ENCODE results near the gene RAD51C. TPM values are rescaled to one million over a fixed set of nuclear protein-coding genes. Genes with fewer than 3 reads are reported as not detected.

Gene RAD51C
- total RNA-seq, 3 donors from 2014 or later (not counting 1 experiment from before 2014, with no cell fraction given) = 13.4 to 18.9 (median 17.1) TPM

DNA sequence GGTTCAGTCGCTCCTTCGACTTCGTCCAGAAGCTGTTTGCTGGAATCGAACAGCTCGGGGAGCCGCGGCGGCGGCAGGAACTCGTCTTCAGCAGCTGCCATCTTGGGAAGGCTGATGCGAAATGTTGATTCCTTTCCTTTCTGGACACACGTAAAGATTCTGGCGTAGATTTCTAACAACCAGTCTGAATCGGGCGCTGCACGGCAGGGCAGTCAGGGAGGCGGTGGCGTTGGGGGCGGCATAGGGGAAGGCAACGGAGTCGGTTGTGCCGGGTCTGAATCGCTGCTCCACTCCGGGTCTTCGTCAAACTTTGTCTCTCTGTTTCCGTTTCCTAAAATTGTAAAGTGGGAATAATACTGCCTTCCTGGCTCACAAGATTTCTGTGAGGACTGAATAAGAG is 30.9 kb upstream of the RAD51C start:
- Histone ChIP-seq H3K36me3 (ENCODE audit: control insufficient read depth, insufficient read depth, low read length) (no peaks in the 10 kb centered on the region), H3K4me1 (ENCODE audit: control insufficient read depth, insufficient read depth, low read length) (peaks cover 15% of the 10 kb centered on the region), H3K9me3 (ENCODE audit: control insufficient read depth, insufficient read depth, low read length) (no peaks in the 10 kb centered on the region), H3K27ac (ENCODE audit: low read length) (no peak overlapping the region), H3K27me3 (ENCODE audit: control insufficient read depth, insufficient read depth, low read length) (no peaks in the 10 kb centered on the region), H3K4me3 (ENCODE audit: low read length) (no peak overlapping the region)
- TF ChIP-seq, protein P1, sequence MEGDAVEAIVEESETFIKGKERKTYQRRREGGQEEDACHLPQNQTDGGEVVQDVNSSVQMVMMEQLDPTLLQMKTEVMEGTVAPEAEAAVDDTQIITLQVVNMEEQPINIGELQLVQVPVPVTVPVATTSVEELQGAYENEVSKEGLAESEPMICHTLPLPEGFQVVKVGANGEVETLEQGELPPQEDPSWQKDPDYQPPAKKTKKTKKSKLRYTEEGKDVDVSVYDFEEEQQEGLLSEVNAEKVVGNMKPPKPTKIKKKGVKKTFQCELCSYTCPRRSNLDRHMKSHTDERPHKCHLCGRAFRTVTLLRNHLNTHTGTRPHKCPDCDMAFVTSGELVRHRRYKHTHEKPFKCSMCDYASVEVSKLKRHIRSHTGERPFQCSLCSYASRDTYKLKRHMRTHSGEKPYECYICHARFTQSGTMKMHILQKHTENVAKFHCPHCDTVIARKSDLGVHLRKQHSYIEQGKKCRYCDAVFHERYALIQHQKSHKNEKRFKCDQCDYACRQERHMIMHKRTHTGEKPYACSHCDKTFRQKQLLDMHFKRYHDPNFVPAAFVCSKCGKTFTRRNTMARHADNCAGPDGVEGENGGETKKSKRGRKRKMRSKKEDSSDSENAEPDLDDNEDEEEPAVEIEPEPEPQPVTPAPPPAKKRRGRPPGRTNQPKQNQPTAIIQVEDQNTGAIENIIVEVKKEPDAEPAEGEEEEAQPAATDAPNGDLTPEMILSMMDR (IDR thresholded peaks at IDR 0.05) = no peak
- intact Hi-C loops (cut with micrococcal nuclease) = no loop called here
- Mint-ChIP-seq H3K9me3 (no peaks in the 10 kb centered on the region), H3K27me3 (ENCODE audit: low read depth in 2 of 2) (peaks cover 4 to 7% of the 10 kb centered on the region in 2 donors), H3K27ac (no peak overlapping the region), H3K4me1 (peaks cover 18 to 19% of the 10 kb centered on the region in 2 donors), H3K36me3 (no peaks in the 10 kb centered on the region), H3K4me3 (peak overlapping the region; percentile 2)
- DNase-seq (no peak), ATAC-seq (no peak)
- WGBS (ENCODE audit: insufficient coverage) = 97% methylated on average over 26 of the region's 26 CpGs

DNA sequence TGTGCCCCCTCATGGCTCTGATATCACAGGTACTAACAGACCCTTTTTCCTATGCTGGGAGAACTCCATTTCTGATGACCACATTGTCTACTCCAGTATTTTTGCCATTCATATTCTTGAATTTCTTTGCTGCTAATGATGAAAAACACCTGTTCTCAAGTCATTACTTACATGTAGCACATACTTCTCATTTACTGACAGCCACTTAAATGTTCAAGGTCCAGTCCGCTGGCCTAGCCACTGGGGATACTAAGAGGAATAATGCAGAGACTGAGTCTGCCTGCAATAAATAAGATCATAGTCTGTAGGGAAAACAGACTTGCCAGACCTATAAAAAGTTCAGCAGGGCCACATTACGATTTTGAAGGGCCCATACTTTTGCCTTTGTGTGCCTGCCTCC is 28.1 kb upstream of the RAD51C start:
- DNase-seq = no peak
- ATAC-seq = no peak

DNA sequence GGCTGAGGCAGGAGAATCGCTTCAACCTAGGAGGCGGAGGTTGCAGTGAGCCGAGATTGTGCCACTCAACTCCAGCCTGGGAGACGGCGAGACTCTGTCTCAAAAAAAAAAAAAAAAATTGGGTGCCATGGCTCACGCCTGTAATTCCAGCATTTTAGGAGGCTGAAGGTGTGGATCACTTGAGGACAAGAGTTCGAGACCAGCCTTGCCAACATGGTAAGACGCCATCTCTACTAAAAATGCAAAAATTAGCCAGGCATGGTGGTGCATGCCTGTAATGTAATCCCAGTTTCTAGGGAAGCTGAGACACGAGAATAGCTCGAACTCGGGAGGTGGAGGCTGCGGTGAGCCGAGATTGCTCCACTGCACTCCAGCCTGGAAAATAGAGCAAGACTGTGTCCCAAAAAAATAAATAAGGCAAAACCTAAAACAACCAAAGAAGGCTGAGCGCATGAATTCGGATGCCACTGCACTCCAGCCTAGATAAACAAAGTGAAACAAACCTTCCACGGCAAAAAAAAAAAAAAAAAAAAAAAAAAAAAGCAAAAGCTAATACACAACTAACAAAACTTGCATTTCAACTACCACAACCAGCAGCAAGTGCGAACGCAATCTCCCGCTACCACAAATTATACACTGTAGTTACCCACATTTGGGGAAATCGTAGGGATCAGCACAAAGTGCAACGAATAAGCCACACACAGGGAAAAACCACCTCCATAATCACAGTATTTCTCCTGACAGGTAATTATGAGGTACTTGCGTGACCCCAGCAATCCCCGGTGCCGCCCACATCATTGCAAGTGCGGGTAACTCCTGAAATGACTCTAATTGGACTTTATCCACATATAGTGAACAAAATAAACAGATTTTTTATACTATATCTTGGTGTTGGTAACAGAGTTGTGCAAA is 26.2 kb upstream of the RAD51C start:
- intact Hi-C loops (cut with micrococcal nuclease) = no loop called here
- peaks cover 13 to 33% of the 10 kb centered on the region in 2 donors for H3K27me3 Mint-ChIP-seq (ENCODE audit: low read depth in 2 of 2)
- no peak overlapping the region for H3K27ac Mint-ChIP-seq
- H3K9me3 ChIP-seq (ENCODE audit: control insufficient read depth, insufficient read depth, low read length) = no peaks in the 10 kb centered on the region
- no peaks in the 10 kb centered on the region for H3K27me3 ChIP-seq (ENCODE audit: control insufficient read depth, insufficient read depth, low read length)
- WGBS (ENCODE audit: insufficient coverage) = 94% methylated on average over 23 of the region's 25 CpGs
- H3K4me3 Mint-ChIP-seq = peak overlapping the region; percentile 65
- no peaks in the 10 kb centered on the region for H3K36me3 ChIP-seq (ENCODE audit: control insufficient read depth, insufficient read depth, low read length)
- DNase-seq (peak in 1 of 2 donors; percentile 9), ATAC-seq (no peak)
- TF ChIP-seq, protein P1 (IDR thresholded peaks at IDR 0.05) = no peak
- peaks cover 0 to 7% of the 10 kb centered on the region in 2 donors for H3K4me1 Mint-ChIP-seq
- H3K9me3 Mint-ChIP-seq = no peaks in the 10 kb centered on the region
- no peaks in the 10 kb centered on the region for H3K4me1 ChIP-seq (ENCODE audit: control insufficient read depth, insufficient read depth, low read length)
- no peak overlapping the region for H3K4me3 ChIP-seq (ENCODE audit: low read length)
- H3K36me3 Mint-ChIP-seq = no peaks in the 10 kb centered on the region
- no peak overlapping the region for H3K27ac ChIP-seq (ENCODE audit: low read length)

More for the DNA sequence above, 28.1 kb upstream of the RAD51C start:
- no peak overlapping the region for H3K4me3 ChIP-seq (ENCODE audit: low read length)
- no peaks in the 10 kb centered on the region for H3K27me3 ChIP-seq (ENCODE audit: control insufficient read depth, insufficient read depth, low read length)
- TF ChIP-seq, protein P1 (IDR thresholded peaks at IDR 0.05) = no peak
- H3K27ac ChIP-seq (ENCODE audit: low read length) = no peak overlapping the region
- Mint-ChIP-seq H3K27ac (no peak overlapping the region), H3K27me3 (ENCODE audit: low read depth in 2 of 2) (peaks cover 13 to 26% of the 10 kb centered on the region in 2 donors), H3K9me3 (no peaks in the 10 kb centered on the region), H3K4me3 (no peak overlapping the region), H3K4me1 (peaks cover 3 to 10% of the 10 kb centered on the region in 2 donors), H3K36me3 (no peaks in the 10 kb centered on the region)
- H3K4me1 ChIP-seq (ENCODE audit: control insufficient read depth, insufficient read depth, low read length) = peaks cover 5% of the 10 kb centered on the region
- no peaks in the 10 kb centered on the region for H3K36me3 ChIP-seq (ENCODE audit: control insufficient read depth, insufficient read depth, low read length)
- 88% methylated on average over 2 of the region's 2 CpGs for WGBS (ENCODE audit: insufficient coverage)
- intact Hi-C loops (cut with micrococcal nuclease) = no loop called here
- H3K9me3 ChIP-seq (ENCODE audit: control insufficient read depth, insufficient read depth, low read length) = no peaks in the 10 kb centered on the region

All from natural killer cell (primary cell).